Coronary artery (tissue), 2 donors: Measurements from ENCODE around the gene CPOX.

Source experiments
- DNase-seq: peaks from one replicate; pipeline ENCODE4 v3.0.0-alpha.2; 2017; ENCODE audit warnings: low spot score
- H3K27ac ChIP-seq, 2 donors: fragments of 200-600 bp; sonication (generic); one replicate each; pipeline ENCODE4 v1.5.1; 2016 to 2019
- H3K4me3 ChIP-seq: fragments of 200-600 bp; sonication (generic); 2 replicates; pipeline ENCODE4 v1.5.1; 2016; ENCODE audit warnings: mild to moderate bottlenecking, moderate library complexity
- CTCF ChIP-seq: fragments of 200-600 bp; sonication (generic); IDR thresholded peaks from one replicate; pipeline ENCODE4 v1.5.1; 2019; ENCODE audit warnings: antibody characterized with exemption

Gene CPOX

GRCh38 chr3:98583766-98584165 is 9.6 kb downstream of the CPOX start:
- no peak for DNase-seq
- Histone ChIP-seq H3K4me3 (no peak overlapping the region), H3K27ac (no peak overlapping the region)
- TF ChIP-seq CTCF = no peak

GRCh38 chr3:98582042-98582441 is 11.4 kb downstream of the CPOX start:
- TF ChIP-seq CTCF = no peak
- Histone ChIP-seq H3K4me3 (no peak overlapping the region), H3K27ac (no peak overlapping the region)
- no peak for DNase-seq

GRCh38 chr3:98581474-98581873 is 11.9 kb downstream of the CPOX start:
- no peak for TF ChIP-seq CTCF
- no peak overlapping the region for H3K4me3 ChIP-seq
- no peak for DNase-seq
- no peak overlapping the region for H3K27ac ChIP-seq

GRCh38 chr3:98580401-98581386 is 12.7 kb downstream of the CPOX start:
- H3K27ac ChIP-seq = no peak overlapping the region
- DNase-seq = no peak
- no peak for TF ChIP-seq CTCF
- no peak overlapping the region for H3K4me3 ChIP-seq

GRCh38 chr3:98577178-98577895 is 16.1 kb downstream of the CPOX start:
- TF ChIP-seq CTCF = no peak

GRCh38 chr3:98574132-98574531 is 19.3 kb downstream of the CPOX start:
- H3K27ac ChIP-seq = no peak overlapping the region
- no peak for TF ChIP-seq CTCF
- DNase-seq = no peak
- no peak overlapping the region for H3K4me3 ChIP-seq

More at GRCh38 chr3:98577178-98577895, 16.1 kb downstream of the CPOX start:
- H3K4me3 ChIP-seq = no peak overlapping the region
- H3K27ac ChIP-seq = no peak overlapping the region
- no peak for DNase-seq
